ENCODE results near the gene DCAF8L2.
"Not testable (repeated sequence)": the region's sequence is repeated elsewhere in the genome, so short reads cannot be mapped to it uniquely, and the experiment has no call there.

DCAF8L2 gene

GRCh38 chrX:27619975-27620374, 29.8 kb downstream of the DCAF8L2 start:
- H3K27ac Mint-ChIP-seq: no peak overlapping the region
- no peaks in the 10 kb centered on the region for H3K27me3 Mint-ChIP-seq
- no peaks in the 10 kb centered on the region for H3K36me3 Mint-ChIP-seq
- DNase-seq: no peak
- H3K9me3 Mint-ChIP-seq: no peaks in the 10 kb centered on the region
- no peaks in the 10 kb centered on the region for H3K4me1 Mint-ChIP-seq
- H3K4me3 Mint-ChIP-seq: no peak overlapping the region
- no peak for ATAC-seq (replicated peaks)

- H3K4me1 Mint-ChIP-seq: no peaks in the 10 kb centered on the region
- peaks cover 0 to 4% of the 10 kb centered on the region in 2 donors for H3K9me3 Mint-ChIP-seq
- ATAC-seq (replicated peaks): no peak
- H3K27ac Mint-ChIP-seq: no peak overlapping the region
- H3K36me3 Mint-ChIP-seq: no peaks in the 10 kb centered on the region
- no peaks in the 10 kb centered on the region for H3K27me3 Mint-ChIP-seq
- no peak for DNase-seq
- no peak overlapping the region for H3K4me3 Mint-ChIP-seq
Measured at GRCh38 chrX:27622883-27623282, 32.7 kb downstream of the DCAF8L2 start.

- Mint-ChIP-seq H3K4me1 (no peaks in the 10 kb centered on the region), H3K36me3 (no peaks in the 10 kb centered on the region), H3K27me3 (no peaks in the 10 kb centered on the region), H3K27ac (no peak overlapping the region), H3K4me3 (no peak overlapping the region), H3K9me3 (peaks cover 2 to 8% of the 10 kb centered on the region in 2 donors)
- DNase-seq: no peak
- ATAC-seq (replicated peaks): no peak
Measured at GRCh38 chrX:27626066-27626465, 35.9 kb downstream of the DCAF8L2 start.

GRCh38 chrX:27633328-27633727, 43.2 kb downstream of the DCAF8L2 start:
- no peaks in the 10 kb centered on the region for H3K27me3 Mint-ChIP-seq
- no peaks in the 10 kb centered on the region for H3K36me3 Mint-ChIP-seq
- H3K4me3 Mint-ChIP-seq: no peak overlapping the region
- peaks cover 4 to 6% of the 10 kb centered on the region in 2 donors for H3K9me3 Mint-ChIP-seq
- no peak overlapping the region for H3K27ac Mint-ChIP-seq
- no peaks in the 10 kb centered on the region for H3K4me1 Mint-ChIP-seq
- no peak for DNase-seq
- ATAC-seq (replicated peaks): no peak

- H3K9me3 Mint-ChIP-seq: peaks cover 0 to 4% of the 10 kb centered on the region in 2 donors
- H3K4me3 Mint-ChIP-seq: no peak overlapping the region
- H3K27me3 Mint-ChIP-seq: no peaks in the 10 kb centered on the region
- ATAC-seq (replicated peaks) (no peak), DNase-seq (no peak)
- no peak overlapping the region for H3K27ac Mint-ChIP-seq
- H3K36me3 Mint-ChIP-seq: no peaks in the 10 kb centered on the region
- H3K4me1 Mint-ChIP-seq: no peaks in the 10 kb centered on the region
Measured at GRCh38 chrX:27656581-27656980, 66.4 kb downstream of the DCAF8L2 start.

- no peaks in the 10 kb centered on the region for H3K4me1 Mint-ChIP-seq
- H3K27me3 Mint-ChIP-seq: no peaks in the 10 kb centered on the region
- no peak for DNase-seq
- H3K4me3 Mint-ChIP-seq: no peak overlapping the region
- ATAC-seq (replicated peaks): no peak
- H3K36me3 Mint-ChIP-seq: no peaks in the 10 kb centered on the region
- H3K27ac Mint-ChIP-seq: no peak overlapping the region
- H3K9me3 Mint-ChIP-seq: peaks cover 0 to 4% of the 10 kb centered on the region in 2 donors
Measured at GRCh38 chrX:27660878-27661277, 70.7 kb downstream of the DCAF8L2 start.

- Mint-ChIP-seq H3K36me3 (no peaks in the 10 kb centered on the region), H3K4me3 (no peak overlapping the region), H3K4me1 (no peaks in the 10 kb centered on the region), H3K27ac (no peak overlapping the region), H3K27me3 (no peaks in the 10 kb centered on the region), H3K9me3 (peaks cover 0 to 3% of the 10 kb centered on the region in 2 donors)
- DNase-seq (no peak), ATAC-seq (replicated peaks) (no peak)
Measured at GRCh38 chrX:27671234-27671633, 81.1 kb downstream of the DCAF8L2 start.

- no peak for ATAC-seq (replicated peaks)
- DNase-seq: no peak
- no peaks in the 10 kb centered on the region for H3K27me3 Mint-ChIP-seq
- H3K4me1 Mint-ChIP-seq: no peaks in the 10 kb centered on the region
- peaks cover 0 to 3% of the 10 kb centered on the region in 2 donors for H3K9me3 Mint-ChIP-seq
- no peaks in the 10 kb centered on the region for H3K36me3 Mint-ChIP-seq
- no peak overlapping the region for H3K4me3 Mint-ChIP-seq
- no peak overlapping the region for H3K27ac Mint-ChIP-seq
Measured at GRCh38 chrX:27674491-27674890, 84.3 kb downstream of the DCAF8L2 start.

GRCh38 chrX:27675493-27675892, 85.3 kb downstream of the DCAF8L2 start:
- H3K4me1 Mint-ChIP-seq: no peaks in the 10 kb centered on the region
- ATAC-seq (replicated peaks) (no peak), DNase-seq (no peak)
- H3K9me3 Mint-ChIP-seq: no peaks in the 10 kb centered on the region
- H3K4me3 Mint-ChIP-seq: no peak overlapping the region
- no peak overlapping the region for H3K27ac Mint-ChIP-seq
- H3K27me3 Mint-ChIP-seq: no peaks in the 10 kb centered on the region
- H3K36me3 Mint-ChIP-seq: no peaks in the 10 kb centered on the region

- ATAC-seq (replicated peaks) (no peak), DNase-seq (no peak)
- Mint-ChIP-seq H3K4me3 (no peak overlapping the region), H3K27ac (no peak overlapping the region), H3K27me3 (no peaks in the 10 kb centered on the region), H3K36me3 (no peaks in the 10 kb centered on the region), H3K4me1 (no peaks in the 10 kb centered on the region), H3K9me3 (no peaks in the 10 kb centered on the region)
Measured at GRCh38 chrX:27679281-27679680, 89.1 kb downstream of the DCAF8L2 start.

- no peak overlapping the region for H3K27ac Mint-ChIP-seq
- H3K9me3 Mint-ChIP-seq: no peaks in the 10 kb centered on the region
- no peaks in the 10 kb centered on the region for H3K4me1 Mint-ChIP-seq
- H3K4me3 Mint-ChIP-seq: no peak overlapping the region
- DNase-seq (no peak), ATAC-seq (replicated peaks) (no peak)
- H3K36me3 Mint-ChIP-seq: no peaks in the 10 kb centered on the region
- no peaks in the 10 kb centered on the region for H3K27me3 Mint-ChIP-seq
Measured at GRCh38 chrX:27680726-27681125, 90.6 kb downstream of the DCAF8L2 start.

GRCh38 chrX:27683566-27684208, 93.5 kb downstream of the DCAF8L2 start:
- H3K27ac Mint-ChIP-seq; DNase-seq; H3K36me3 Mint-ChIP-seq; H3K9me3 Mint-ChIP-seq; H3K27me3 Mint-ChIP-seq; ATAC-seq (replicated peaks); H3K4me1 Mint-ChIP-seq; H3K4me3 Mint-ChIP-seq: not testable (repeated sequence)

GRCh38 chrX:27694667-27695066, 104.5 kb downstream of the DCAF8L2 start:
- ATAC-seq (replicated peaks): no peak
- Mint-ChIP-seq H3K27ac (no peak overlapping the region), H3K27me3 (no peaks in the 10 kb centered on the region), H3K9me3 (no peaks in the 10 kb centered on the region), H3K4me1 (no peaks in the 10 kb centered on the region), H3K4me3 (no peak overlapping the region), H3K36me3 (no peaks in the 10 kb centered on the region)
- no peak for DNase-seq

- H3K9me3 Mint-ChIP-seq: peaks cover 3 to 7% of the 10 kb centered on the region in 2 donors
- H3K36me3 Mint-ChIP-seq: no peaks in the 10 kb centered on the region
- no peak overlapping the region for H3K4me3 Mint-ChIP-seq
- no peaks in the 10 kb centered on the region for H3K27me3 Mint-ChIP-seq
- ATAC-seq (replicated peaks): no peak
- H3K4me1 Mint-ChIP-seq: no peaks in the 10 kb centered on the region
- DNase-seq: no peak
- no peak overlapping the region for H3K27ac Mint-ChIP-seq
Measured at GRCh38 chrX:27706526-27706925, 116.4 kb downstream of the DCAF8L2 start.

GRCh38 chrX:27715610-27716009, 125.5 kb downstream of the DCAF8L2 start:
- H3K27ac Mint-ChIP-seq: no peak overlapping the region
- H3K4me3 Mint-ChIP-seq: no peak overlapping the region
- ATAC-seq (replicated peaks) (no peak), DNase-seq (no peak)
- H3K9me3 Mint-ChIP-seq: peaks cover 1 to 6% of the 10 kb centered on the region in 2 donors
- no peaks in the 10 kb centered on the region for H3K27me3 Mint-ChIP-seq
- no peaks in the 10 kb centered on the region for H3K4me1 Mint-ChIP-seq
- no peaks in the 10 kb centered on the region for H3K36me3 Mint-ChIP-seq

- Mint-ChIP-seq H3K36me3 (no peaks in the 10 kb centered on the region), H3K4me1 (no peaks in the 10 kb centered on the region), H3K27ac (no peak overlapping the region), H3K4me3 (no peak overlapping the region), H3K9me3 (no peaks in the 10 kb centered on the region), H3K27me3 (no peaks in the 10 kb centered on the region)
- no peak for DNase-seq
- ATAC-seq (replicated peaks): no peak
Measured at GRCh38 chrX:27728291-27728690, 138.1 kb downstream of the DCAF8L2 start.

Data from stimulated activated naive B cell treated with anti-CD40 and anti-IgM and Interleukin-4, amounts not matched to agents 10 μg/mL and 1 μg/mL and 100 μg/mL, for 72 hours (primary cell).